Measurements from ENCODE around the gene CDH6.
A peak's percentile ranks its signal among the peaks of the same experiment; 100 is the strongest.

DNA sequence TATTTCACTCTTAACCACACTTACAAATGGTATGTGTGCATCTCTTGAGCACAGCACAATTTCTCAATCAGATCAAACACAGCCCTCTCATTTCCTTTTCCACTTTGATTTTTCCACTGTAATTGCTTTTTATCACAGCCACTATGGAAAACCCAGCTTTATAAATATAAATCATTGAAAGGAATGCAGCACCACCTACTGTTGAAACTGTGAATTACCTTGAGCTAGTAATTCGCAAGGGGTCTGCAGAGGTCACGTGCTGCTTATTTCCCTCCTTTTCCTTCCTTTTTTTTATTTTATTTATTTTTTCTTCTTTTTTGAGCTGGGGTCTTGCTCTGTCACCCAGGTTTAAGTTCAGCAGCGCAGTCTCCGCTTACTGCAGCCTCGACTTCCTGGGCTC is 76.9 kb downstream of the CDH6 start:
- TF ChIP-seq, protein P1, sequence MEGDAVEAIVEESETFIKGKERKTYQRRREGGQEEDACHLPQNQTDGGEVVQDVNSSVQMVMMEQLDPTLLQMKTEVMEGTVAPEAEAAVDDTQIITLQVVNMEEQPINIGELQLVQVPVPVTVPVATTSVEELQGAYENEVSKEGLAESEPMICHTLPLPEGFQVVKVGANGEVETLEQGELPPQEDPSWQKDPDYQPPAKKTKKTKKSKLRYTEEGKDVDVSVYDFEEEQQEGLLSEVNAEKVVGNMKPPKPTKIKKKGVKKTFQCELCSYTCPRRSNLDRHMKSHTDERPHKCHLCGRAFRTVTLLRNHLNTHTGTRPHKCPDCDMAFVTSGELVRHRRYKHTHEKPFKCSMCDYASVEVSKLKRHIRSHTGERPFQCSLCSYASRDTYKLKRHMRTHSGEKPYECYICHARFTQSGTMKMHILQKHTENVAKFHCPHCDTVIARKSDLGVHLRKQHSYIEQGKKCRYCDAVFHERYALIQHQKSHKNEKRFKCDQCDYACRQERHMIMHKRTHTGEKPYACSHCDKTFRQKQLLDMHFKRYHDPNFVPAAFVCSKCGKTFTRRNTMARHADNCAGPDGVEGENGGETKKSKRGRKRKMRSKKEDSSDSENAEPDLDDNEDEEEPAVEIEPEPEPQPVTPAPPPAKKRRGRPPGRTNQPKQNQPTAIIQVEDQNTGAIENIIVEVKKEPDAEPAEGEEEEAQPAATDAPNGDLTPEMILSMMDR (IDR thresholded peaks at IDR 0.05; ENCODE audit: low read depth, low read length): peak; percentile 55
- TF ChIP-seq POLR2A (IDR thresholded peaks at IDR 0.05; ENCODE audit: extremely low read depth, insufficient read length) (no peak), MYC (IDR thresholded peaks at IDR 0.05; ENCODE audit: low read depth, low read length) (no peak)

All from NB4 (cell line).